GM21529 (cell line): Measurements from ENCODE around the gene LIMCH1.
"Not testable (repeated sequence)": the region's sequence is repeated elsewhere in the genome, so short reads cannot be mapped to it uniquely, and the experiment has no call there.

ENCODE experiments used
- ATAC-seq: cut with Tn5 transposase; IDR thresholded peaks from one replicate; pipeline ENCODE4 v1.9.1; 2021; ENCODE audit not compliant: unreplicated experiment

The LIMCH1 gene

GRCh38 chr4:41715155-41715554, 177.2 kb downstream of the LIMCH1 start:
- ATAC-seq, result no peak

GRCh38 chr4:41718907-41719306, 180.9 kb downstream of the LIMCH1 start:
- ATAC-seq, result no peak

DNA sequence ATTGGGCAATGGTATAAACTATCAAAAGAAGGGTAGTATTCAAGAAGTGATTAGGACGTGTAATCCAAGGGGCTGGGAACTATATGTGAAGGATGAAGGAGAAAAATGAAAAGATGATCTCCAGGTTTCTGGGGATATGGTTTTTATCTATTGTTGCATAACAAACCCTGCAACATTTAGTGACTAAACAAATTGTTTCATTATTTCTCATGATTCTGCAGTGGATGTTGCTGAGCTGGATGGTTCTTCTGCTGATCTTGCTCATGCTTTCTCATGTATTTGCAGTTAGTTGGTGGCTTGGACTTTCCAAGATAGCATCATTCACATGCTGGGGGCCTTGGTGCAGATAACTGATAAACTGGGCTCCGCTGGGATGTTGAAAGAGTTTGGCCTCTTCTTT, 181.5 kb downstream of the LIMCH1 start:
- no peak for ATAC-seq

- no peak for ATAC-seq
Observed at GRCh38 chr4:41722181-41722580, 184.2 kb downstream of the LIMCH1 start.

GRCh38 chr4:41723286-41723685, 185.3 kb downstream of the LIMCH1 start:
- no peak for ATAC-seq

DNA sequence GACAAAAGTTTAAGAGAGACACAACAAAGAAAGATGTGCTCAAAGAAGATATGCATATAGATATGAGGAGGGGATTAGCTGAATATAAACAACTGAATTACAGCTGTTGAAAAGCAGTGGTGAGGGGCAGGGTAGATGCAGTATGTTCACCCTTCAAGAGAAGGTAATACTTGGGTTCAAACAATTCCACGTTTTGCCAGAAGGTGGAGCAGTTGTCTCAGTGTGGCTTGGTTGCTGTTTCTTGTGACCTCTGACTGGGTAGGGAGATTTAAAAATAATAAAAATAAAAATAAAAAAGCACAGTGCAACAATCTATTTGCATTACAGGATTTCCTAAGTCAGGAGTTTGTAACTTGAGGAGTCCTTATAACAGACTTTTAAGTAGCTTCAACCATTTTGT, 187.3 kb downstream of the LIMCH1 start:
- ATAC-seq, result no peak

DNA sequence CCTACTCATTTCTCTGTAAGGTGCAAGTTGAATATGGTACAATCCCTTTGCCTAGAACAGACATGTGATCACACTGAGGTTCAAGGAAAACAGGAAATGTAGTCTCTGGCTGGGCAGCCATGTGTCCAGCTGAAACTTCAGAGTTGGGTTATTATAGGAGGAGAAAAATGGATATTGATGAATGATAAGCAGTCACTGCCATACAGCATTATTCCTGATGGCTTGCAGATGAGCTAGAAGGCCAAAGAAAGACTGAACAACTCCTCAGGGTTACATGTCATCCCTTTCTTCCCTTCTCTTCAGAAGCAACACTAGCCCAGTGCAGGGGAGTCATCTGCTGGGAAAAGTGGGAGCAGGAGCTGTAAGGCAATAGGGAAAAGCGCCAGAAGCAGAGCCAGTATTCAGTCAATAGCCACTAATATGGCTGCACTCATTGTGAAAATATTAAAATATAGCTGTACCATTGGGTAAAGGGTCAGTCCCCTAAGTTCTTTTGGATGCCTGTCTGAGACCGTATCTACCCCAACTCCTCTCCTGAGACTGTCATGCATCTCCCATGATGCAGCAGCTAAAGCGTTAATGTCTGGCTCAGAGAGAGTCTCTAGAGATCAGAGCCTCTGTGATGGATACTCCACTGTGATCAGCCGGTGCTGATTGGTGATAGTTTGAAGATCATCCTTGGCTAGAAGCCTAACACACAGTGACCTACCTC, 190.1 kb downstream of the LIMCH1 start:
- no peak for ATAC-seq

DNA sequence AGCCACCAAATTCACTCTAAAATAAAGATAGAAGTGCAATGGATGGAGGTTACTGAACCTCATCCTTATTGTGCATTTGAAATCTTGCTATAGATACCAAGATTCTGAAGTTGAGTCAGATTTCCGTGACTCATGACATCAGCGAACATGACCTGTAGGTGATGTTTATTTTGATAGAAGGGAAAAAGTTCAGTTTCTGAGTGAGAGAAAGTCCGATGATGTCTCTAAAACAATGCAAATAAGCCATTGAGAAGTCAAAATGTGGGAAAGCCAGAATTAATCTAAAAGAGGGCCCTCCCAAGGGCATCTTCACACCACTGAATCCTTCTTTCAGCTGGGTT, 190.6 kb downstream of the LIMCH1 start:
- no peak for ATAC-seq

- ATAC-seq, result no peak
Observed at GRCh38 chr4:41731569-41732126, 193.7 kb downstream of the LIMCH1 start.

- no peak for ATAC-seq
Observed at GRCh38 chr4:41734371-41734770, 196.4 kb downstream of the LIMCH1 start.

GRCh38 chr4:41737491-41737890, 199.5 kb downstream of the LIMCH1 start:
- not testable (repeated sequence) for ATAC-seq

DNA sequence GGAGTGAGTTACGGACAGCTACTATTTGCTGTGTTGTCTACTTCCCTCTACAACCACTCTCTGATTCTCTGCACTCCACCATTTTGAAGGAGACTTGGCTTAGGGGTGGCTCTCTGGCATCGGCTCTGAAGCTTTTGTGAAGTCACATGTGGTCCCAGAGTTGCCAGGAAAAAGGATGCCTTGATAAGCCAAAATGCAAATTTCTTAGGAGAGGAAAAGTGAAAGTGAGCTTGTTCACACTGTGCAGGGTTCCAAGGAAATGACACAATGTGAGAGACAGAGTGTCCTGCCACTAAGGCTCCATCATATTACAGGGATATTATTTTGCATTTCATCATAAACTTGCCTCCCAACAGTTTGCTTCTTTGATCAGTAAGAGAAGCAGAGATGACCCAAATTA, 203.4 kb downstream of the LIMCH1 start:
- ATAC-seq, result no peak

GRCh38 chr4:41744572-41745291, 206.8 kb downstream of the LIMCH1 start:
- ATAC-seq, result no peak

- no peak for ATAC-seq
Observed at GRCh38 chr4:41745292-41746024, 207.5 kb downstream of the LIMCH1 start.

DNA sequence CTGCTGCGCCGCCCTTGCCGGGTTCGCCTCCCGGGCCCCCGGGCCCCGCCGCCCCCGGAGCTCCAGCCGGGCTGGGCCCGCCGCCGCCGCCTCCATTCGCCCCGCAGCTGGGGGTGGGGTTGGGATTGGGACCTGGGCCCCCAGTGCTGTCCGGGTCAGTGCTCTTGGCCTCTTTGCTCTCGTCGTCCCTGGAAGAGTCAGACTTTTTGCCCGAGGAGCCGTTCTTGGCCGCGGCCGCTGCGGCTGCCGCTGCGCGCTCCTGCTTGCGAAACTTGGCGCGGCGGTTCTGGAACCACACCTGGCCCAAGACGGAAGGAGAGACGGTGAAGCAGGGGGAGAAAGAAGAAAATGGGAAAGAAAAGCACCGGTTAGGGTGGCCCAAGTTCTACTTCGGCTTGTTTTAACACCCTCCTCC, 208.1 kb downstream of the LIMCH1 start:
- no peak for ATAC-seq

DNA sequence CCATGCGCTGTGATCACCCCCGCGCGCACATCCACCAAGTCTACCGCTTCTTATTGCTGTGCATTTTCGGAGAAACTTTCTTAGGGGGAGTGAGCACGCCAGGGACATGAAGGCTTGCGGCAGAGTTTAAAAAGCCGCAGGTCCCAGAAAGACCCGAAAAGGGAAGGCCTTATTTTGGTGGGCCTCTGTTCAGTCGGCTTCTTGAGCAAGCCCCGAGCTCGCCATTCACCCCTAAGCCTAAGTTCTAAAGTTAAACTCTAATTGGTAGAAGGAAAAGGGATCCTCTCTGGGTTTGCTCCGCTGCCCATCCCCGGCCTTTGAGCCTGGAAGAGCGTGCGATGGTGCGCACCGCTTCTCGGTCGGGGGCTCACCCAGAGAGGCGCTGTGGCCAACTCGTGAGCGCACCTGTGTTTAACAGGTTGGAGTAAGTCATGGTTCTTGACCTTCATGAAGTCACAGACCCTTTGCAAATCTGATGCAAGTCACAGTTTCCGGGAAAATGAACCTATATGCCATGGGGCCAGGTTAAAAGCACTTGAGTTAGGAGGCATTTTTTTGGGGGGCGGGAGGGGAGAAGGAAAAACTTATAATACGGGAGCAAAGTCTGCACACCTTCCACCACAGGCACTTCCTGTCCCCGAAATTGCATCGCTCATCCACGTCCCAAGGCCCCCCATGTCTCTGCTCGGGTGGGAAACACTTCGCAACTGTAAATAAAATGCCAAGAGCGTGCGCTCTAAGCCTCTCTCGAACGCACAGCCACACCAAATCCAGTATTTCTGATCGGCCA, 208.7 kb downstream of the LIMCH1 start:
- ATAC-seq, result no peak

DNA sequence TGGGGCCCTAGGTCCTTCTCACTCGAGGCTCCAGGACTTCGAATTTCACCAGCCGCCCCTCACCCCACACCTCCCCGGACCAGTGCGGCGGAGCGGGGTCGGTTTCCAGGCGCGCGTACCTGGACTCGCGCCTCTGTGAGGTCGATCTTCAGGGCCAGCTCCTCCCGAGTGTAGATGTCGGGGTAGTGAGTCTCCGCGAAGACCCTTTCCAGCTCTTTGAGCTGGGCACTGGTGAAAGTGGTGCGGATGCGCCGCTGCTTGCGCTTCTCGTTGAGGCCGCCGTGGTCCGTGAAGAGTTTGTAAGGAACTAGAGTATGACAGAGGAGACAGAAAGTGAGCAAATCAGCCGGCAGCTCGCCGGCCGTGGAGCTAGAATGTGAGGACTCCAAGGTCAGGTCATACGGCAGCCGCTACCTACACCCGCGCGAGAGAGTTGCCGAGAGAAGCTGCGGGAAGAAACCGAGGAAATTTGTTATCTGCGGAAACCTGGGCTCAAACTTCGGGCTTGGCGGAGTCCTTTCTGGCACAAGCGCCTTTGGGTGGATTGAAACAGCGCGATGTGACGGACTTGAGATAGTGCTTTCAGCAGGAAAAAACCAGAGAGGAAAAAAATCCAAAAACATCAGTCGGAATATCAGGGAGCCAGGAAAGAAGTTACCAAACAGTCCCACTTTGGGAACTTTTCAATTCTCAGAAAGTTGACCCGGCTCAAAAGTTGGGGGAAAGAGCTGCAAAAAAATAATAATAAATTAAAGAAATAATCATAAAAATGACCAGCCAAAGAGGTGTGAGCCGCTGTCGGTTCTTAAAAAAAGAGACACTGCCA, 209.5 kb downstream of the LIMCH1 start:
- ATAC-seq, result no peak

- no peak for ATAC-seq
Observed at GRCh38 chr4:41748074-41748570, 210.2 kb downstream of the LIMCH1 start.

DNA sequence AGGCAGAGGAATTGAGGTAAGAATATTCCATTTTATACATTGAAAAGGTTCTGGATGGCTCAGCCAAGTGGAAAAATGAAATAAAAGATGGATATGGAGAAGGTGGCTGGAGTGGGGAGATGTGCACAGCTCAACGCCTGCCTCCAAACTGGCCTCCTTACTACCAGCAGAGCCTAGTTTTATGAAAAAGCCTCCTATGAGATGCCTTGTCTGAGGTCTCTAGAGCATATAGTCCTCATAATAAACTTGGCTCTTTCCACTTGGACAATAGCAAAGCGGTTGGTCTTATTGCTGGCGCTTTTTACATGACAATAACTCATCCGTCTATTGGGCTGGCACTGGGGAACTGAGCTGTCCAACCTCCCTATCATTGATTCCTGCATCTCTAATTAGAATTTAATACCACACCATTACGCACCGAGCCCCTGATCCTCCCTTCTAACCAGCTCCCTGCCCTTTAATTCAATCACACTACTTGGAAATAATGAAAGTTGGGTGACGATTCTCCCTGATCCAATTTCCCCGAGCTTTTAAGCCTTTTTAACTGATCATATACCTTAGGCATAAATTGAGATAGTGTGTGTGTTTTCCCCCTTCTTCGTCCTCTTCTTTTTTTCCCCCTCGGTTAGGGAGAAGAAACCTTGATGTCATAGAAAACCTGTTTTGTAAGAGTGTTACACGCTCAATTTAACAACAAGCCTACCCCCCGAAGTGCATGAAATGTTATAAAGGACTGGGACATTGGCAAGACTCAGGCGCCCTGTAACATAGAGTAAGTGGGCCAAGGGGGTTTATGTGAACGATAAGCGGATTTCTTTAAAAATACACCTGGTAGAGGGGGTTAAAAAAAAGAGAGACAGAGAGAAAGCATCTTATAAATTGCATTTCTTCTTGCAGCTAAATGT, 210.9 kb downstream of the LIMCH1 start, which contains the start of gene PHOX2B:
TSS of gene PHOX2B (minus strand) at position 155 of the 905 bp plus-strand sequence. CDS start at position 40, 115 bp downstream.
- ATAC-seq, result no peak
